ENCODE measurements around the gene GPR152.

Gene GPR152

DNA sequence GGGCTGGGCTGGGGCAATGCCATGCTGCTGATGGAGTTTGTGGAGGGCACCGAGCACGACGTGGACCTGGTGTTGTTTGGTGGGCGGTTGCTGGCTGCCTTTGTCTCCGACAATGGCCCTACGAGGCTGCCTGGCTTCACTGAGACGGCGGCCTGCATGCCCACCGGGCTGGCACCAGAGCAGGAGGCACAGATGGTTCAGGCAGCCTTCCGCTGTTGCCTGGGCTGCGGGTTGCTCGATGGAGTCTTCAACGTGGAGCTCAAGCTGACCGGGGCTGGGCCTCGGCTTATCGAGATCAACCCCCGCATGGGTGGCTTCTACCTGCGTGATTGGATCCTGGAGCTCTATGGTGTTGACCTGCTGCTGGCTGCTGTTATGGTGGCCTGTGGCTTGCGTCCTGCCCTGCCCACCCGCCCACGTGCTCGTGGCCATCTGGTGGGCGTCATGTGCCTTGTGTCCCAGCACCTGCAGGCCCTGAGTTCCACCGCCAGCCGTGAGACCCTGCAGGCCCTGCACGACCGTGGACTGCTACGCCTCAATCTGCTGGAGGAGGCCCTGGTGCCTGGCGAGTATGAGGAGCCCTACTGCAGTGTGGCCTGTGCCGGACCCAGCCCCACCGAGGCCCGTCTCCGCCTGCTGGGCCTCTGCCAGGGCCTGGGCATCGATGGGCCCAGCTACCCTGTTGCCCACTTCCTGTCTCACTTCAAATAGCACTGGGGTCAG lies 28.5 kb downstream of the GPR152 start:
- H3K27ac ChIP-seq = no peak overlapping the region
- H3K9ac ChIP-seq = no peak overlapping the region
- no peaks in the 10 kb centered on the region for H3K27me3 ChIP-seq (ENCODE audit: control insufficient read depth, insufficient read depth, low read length)
- H3K36me3 ChIP-seq (ENCODE audit: control insufficient read depth, insufficient read depth, low read length) = no peaks in the 10 kb centered on the region
- peaks cover 2% of the 10 kb centered on the region for H3K79me2 ChIP-seq
- TF ChIP-seq, protein P1, sequence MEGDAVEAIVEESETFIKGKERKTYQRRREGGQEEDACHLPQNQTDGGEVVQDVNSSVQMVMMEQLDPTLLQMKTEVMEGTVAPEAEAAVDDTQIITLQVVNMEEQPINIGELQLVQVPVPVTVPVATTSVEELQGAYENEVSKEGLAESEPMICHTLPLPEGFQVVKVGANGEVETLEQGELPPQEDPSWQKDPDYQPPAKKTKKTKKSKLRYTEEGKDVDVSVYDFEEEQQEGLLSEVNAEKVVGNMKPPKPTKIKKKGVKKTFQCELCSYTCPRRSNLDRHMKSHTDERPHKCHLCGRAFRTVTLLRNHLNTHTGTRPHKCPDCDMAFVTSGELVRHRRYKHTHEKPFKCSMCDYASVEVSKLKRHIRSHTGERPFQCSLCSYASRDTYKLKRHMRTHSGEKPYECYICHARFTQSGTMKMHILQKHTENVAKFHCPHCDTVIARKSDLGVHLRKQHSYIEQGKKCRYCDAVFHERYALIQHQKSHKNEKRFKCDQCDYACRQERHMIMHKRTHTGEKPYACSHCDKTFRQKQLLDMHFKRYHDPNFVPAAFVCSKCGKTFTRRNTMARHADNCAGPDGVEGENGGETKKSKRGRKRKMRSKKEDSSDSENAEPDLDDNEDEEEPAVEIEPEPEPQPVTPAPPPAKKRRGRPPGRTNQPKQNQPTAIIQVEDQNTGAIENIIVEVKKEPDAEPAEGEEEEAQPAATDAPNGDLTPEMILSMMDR (IDR thresholded peaks at IDR 0.05) = no peak
- peaks cover 12% of the 10 kb centered on the region for H3K4me1 ChIP-seq
- no peak overlapping the region for H2AFZ ChIP-seq
- no peaks in the 10 kb centered on the region for H3K9me3 ChIP-seq (ENCODE audit: control insufficient read depth, low read length)
- H3K4me2 ChIP-seq (ENCODE audit: low read length) = no peak overlapping the region
- H3K4me3 ChIP-seq (ENCODE audit: low read depth, low read length) = no peak overlapping the region

DNA sequence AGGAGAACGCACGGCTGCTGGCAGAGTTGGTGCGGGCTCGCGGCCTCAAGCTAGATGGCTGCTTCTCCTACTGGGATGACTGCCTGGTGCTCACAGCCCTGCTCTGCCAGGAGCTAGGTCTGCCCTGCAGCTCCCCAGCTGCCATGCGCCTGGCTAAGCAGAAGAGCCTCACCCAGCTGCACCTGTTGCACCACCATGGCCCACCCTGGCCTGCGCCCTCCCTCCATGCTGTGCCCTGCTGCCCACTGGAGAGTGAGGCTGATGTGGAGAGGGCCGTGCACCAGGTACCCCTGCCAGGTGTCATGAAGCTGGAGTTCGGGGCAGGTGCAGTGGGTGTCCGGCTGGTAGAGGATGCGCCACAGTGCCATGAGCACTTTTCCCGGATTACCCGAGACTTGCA lies 29.1 kb downstream of the GPR152 start:
- Histone ChIP-seq H3K36me3 (ENCODE audit: control insufficient read depth, insufficient read depth, low read length) (no peaks in the 10 kb centered on the region), H3K9me3 (ENCODE audit: control insufficient read depth, low read length) (no peaks in the 10 kb centered on the region), H3K4me3 (ENCODE audit: low read depth, low read length) (no peak overlapping the region), H3K27me3 (ENCODE audit: control insufficient read depth, insufficient read depth, low read length) (no peaks in the 10 kb centered on the region), H3K27ac (no peak overlapping the region), H3K79me2 (no peaks in the 10 kb centered on the region), H3K4me1 (peaks cover 16% of the 10 kb centered on the region), H2AFZ (no peak overlapping the region), H3K9ac (no peak overlapping the region), H3K4me2 (ENCODE audit: low read length) (no peak overlapping the region)
- TF ChIP-seq, protein P1 (IDR thresholded peaks at IDR 0.05) = no peak

DNA sequence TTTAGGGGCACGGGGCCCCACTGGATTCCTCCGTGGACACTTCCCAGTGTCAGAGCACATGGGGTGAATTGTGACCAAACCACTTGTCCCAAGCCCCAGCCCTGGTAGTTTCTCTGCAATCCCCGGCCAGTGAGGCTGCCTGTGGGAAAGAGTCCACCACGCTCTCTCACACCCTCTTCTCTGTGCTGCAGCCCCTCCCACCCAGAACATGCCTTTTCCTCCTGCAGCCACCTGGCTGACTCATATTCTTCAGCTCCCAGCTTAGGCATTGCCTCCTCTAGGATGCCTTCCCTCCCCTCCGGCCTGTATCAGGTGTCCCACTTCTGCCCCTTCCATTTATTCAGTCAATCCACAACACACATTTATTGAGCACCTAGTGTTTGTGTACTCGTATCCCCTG lies 29.6 kb downstream of the GPR152 start:
- Histone ChIP-seq H3K27me3 (ENCODE audit: control insufficient read depth, insufficient read depth, low read length) (no peaks in the 10 kb centered on the region), H2AFZ (no peak overlapping the region), H3K9ac (no peak overlapping the region), H3K4me1 (peaks cover 16% of the 10 kb centered on the region), H3K36me3 (ENCODE audit: control insufficient read depth, insufficient read depth, low read length) (no peaks in the 10 kb centered on the region), H3K4me3 (ENCODE audit: low read depth, low read length) (no peak overlapping the region), H3K79me2 (no peaks in the 10 kb centered on the region), H3K27ac (no peak overlapping the region), H3K4me2 (ENCODE audit: low read length) (no peak overlapping the region), H3K9me3 (ENCODE audit: control insufficient read depth, low read length) (no peaks in the 10 kb centered on the region)
- TF ChIP-seq, protein P1 (IDR thresholded peaks at IDR 0.05) = no peak

DNA sequence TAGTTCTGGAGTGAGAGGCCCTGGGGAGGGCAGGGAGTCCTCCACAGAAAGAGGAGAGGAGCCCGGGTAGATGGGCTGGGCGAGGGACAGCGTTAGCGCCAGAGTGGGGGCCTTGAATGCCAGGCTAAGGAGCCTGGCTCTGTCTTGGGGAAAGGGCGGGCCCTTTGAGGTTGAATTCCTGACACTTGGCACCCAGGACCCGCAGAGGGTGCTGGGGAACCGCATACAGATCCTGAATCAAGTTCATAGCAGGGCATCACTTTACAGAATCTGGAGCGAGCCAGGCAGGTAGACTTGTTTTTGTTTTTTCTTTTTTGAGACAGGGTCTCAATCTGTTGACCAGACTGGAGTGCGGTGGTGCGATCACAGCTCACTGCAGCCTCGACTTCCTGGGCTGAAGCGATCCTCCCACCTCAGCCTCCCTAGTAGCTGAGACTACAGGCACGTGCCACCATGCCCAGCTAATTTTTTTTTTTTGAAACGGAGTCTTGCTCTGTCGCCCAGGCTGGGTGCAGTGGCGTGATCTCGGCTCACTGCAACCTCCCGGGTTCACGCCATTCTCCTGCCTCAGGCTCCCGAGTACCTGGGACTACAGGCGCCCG lies 31.0 kb downstream of the GPR152 start:
- no peak overlapping the region for H3K4me3 ChIP-seq (ENCODE audit: low read depth, low read length)
- H3K79me2 ChIP-seq = no peaks in the 10 kb centered on the region
- peak overlapping the region; percentile 38 for H2AFZ ChIP-seq
- TF ChIP-seq, protein P1 (IDR thresholded peaks at IDR 0.05) = no peak
- no peaks in the 10 kb centered on the region for H3K9me3 ChIP-seq (ENCODE audit: control insufficient read depth, low read length)
- no peaks in the 10 kb centered on the region for H3K36me3 ChIP-seq (ENCODE audit: control insufficient read depth, insufficient read depth, low read length)
- H3K27me3 ChIP-seq (ENCODE audit: control insufficient read depth, insufficient read depth, low read length) = no peaks in the 10 kb centered on the region
- H3K27ac ChIP-seq = no peak overlapping the region
- no peak overlapping the region for H3K9ac ChIP-seq
- peak overlapping the region; percentile 68 for H3K4me2 ChIP-seq (ENCODE audit: low read length)
- peaks cover 16% of the 10 kb centered on the region for H3K4me1 ChIP-seq
